Type B pancreatic cell (in vitro differentiated cells): ENCODE measurements around the gene TSHZ2. TPM values are rescaled to one million over a fixed set of nuclear protein-coding genes. Genes with fewer than 3 reads are reported as not detected.

Experiments used
- DNase-seq: peaks from one replicate; pipeline ENCODE4 v3.0.0; 2021; ENCODE audit warnings: mixed read lengths; ENCODE audit not compliant: unreplicated experiment; ENCODE audit errors: extremely low spot score
- H3K27ac Mint-ChIP-seq: 2 replicates; pipeline ENCODE4 v1.8.0; 2021; ENCODE audit warnings: mild to moderate bottlenecking, mixed read lengths
- H3K27me3 Mint-ChIP-seq: 2 replicates; pipeline ENCODE4 v1.8.0; 2021; ENCODE audit warnings: mixed read lengths
- H3K36me3 Mint-ChIP-seq: 2 replicates; pipeline ENCODE4 v1.8.0; 2021; ENCODE audit warnings: mixed read lengths
- H3K4me1 Mint-ChIP-seq: one replicate; pipeline ENCODE4 v1.8.0; 2021; ENCODE audit warnings: mixed read lengths; ENCODE audit not compliant: unreplicated experiment
- H3K4me3 Mint-ChIP-seq: 2 replicates; pipeline ENCODE4 v1.8.0; 2021; ENCODE audit warnings: mild to moderate bottlenecking, mixed read lengths
- H3K9me3 Mint-ChIP-seq: 2 replicates; pipeline ENCODE4 v1.8.0; 2021; ENCODE audit warnings: mixed read lengths
- total RNA-seq: library from RNA; stranded (reverse); gene quantifications from 2 replicates; pipeline ENCODE4 v1.2.1, GENCODE V29; 2021; ENCODE audit warnings: low replicate concordance
- TF ChIP-seq, protein P1 (sequence below): fragments of 200-600 bp; sonication (generic); conservative IDR thresholded peaks from 2 replicates; pipeline ENCODE4 v1.5.0; 2021; ENCODE audit warnings: antibody characterized with exemption, mild to moderate bottlenecking

TSHZ2 gene
- total RNA-seq, 1 donor from 2014 or later: 45.5 TPM

GRCh38 chr20:53439616-53440015 is 467.5 kb downstream of the TSHZ2 start:
- no peak for DNase-seq
- peaks cover 16% of the 10 kb centered on the region for H3K36me3 Mint-ChIP-seq
- no peaks in the 10 kb centered on the region for H3K27me3 Mint-ChIP-seq
- no peak overlapping the region for H3K27ac Mint-ChIP-seq
- no peak overlapping the region for H3K4me3 Mint-ChIP-seq
- TF ChIP-seq, protein P1, sequence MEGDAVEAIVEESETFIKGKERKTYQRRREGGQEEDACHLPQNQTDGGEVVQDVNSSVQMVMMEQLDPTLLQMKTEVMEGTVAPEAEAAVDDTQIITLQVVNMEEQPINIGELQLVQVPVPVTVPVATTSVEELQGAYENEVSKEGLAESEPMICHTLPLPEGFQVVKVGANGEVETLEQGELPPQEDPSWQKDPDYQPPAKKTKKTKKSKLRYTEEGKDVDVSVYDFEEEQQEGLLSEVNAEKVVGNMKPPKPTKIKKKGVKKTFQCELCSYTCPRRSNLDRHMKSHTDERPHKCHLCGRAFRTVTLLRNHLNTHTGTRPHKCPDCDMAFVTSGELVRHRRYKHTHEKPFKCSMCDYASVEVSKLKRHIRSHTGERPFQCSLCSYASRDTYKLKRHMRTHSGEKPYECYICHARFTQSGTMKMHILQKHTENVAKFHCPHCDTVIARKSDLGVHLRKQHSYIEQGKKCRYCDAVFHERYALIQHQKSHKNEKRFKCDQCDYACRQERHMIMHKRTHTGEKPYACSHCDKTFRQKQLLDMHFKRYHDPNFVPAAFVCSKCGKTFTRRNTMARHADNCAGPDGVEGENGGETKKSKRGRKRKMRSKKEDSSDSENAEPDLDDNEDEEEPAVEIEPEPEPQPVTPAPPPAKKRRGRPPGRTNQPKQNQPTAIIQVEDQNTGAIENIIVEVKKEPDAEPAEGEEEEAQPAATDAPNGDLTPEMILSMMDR: no peak
- H3K4me1 Mint-ChIP-seq: peaks cover 19% of the 10 kb centered on the region
- H3K9me3 Mint-ChIP-seq: no peaks in the 10 kb centered on the region

DNA sequence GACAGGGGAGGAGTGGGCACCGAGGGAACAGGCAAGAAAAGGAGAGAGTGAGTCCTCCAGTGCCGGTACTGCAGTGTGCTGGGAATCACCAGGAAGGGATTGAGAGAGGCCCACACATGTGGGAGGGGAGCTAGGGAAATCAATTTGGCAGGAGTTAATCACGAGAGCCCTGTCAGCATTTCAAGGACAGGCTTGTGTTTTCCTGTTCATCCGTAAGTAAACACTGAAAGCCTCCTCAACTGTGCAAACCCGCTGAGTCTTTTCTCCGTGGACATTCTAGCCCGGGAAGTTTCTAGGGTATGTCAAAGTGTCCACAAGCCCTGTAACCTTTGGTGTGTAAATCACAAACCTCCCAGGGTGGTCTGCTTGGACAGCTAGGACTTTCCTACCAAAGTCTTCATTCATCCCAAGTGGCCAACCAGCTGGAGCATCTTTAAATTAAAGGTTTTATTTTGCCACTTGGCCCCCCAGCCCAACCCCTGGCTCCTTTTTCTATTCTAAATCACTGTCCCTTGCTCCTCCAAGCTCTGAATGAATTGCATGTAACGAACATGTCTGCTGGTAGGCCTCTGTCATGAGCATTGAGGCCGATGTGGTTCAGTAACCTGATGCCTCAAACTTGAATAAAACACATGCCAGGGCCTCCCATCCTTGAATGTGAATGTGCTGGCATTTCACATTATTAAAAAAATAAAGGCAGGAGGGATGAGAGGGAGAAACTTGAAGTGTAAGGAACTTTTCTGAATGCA is 472.4 kb downstream of the TSHZ2 start:
- Mint-ChIP-seq H3K4me1 (peaks cover 24% of the 10 kb centered on the region), H3K27ac (no peak overlapping the region), H3K9me3 (peaks cover 22% of the 10 kb centered on the region)

DNA sequence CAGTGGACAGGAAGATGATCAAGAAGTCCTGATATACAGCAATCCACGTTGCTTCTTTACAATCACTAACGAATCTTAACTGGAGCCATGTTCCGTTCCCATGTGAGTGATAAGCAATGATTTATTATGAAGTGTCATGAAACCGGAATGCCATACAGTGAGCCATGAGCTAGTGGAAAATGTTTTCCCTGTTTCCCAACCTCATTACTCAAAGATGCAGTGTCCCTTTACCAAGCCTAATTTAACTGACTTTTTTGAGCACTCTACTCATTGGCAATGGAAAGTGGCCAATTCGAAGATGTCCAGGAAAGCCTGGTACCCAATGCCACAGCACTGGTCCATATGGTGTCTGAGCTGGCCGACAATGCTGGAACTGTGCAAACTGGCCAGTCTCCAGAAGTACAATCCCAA is 473.2 kb downstream of the TSHZ2 start:
- Mint-ChIP-seq H3K27ac (no peak overlapping the region), H3K4me1 (peaks cover 19% of the 10 kb centered on the region), H3K27me3 (no peaks in the 10 kb centered on the region), H3K9me3 (peaks cover 29% of the 10 kb centered on the region), H3K4me3 (no peak overlapping the region), H3K36me3 (peaks cover 37% of the 10 kb centered on the region)
- DNase-seq: no peak
- TF ChIP-seq, protein P1: no peak

More for the DNA sequence above, 472.4 kb downstream of the TSHZ2 start:
- Mint-ChIP-seq H3K27me3 (no peaks in the 10 kb centered on the region), H3K36me3 (peaks cover 37% of the 10 kb centered on the region), H3K4me3 (peak overlapping the region; percentile 41)
- no peak for DNase-seq
- TF ChIP-seq, protein P1: no peak

DNA sequence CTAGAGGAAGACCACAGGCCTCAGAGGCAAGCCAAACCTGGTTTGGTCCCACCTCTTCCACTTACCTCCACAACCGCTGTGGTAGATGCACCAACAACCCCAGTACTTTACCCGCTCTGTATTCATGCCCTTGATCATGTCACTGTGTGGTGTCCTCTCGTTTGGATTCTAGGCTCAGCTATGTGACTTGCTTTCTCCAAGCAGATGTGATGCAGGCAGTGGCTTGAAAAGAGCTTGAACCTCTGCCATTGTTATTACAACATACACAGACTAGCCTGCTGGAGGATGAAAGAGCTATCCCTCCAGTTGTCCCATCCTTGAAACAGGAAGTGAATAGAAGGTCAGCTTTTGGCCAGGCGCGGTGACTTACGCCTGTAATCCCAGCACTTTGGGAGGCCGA is 473.8 kb downstream of the TSHZ2 start:
- Mint-ChIP-seq H3K27me3 (no peaks in the 10 kb centered on the region), H3K27ac (no peak overlapping the region), H3K36me3 (peaks cover 39% of the 10 kb centered on the region), H3K9me3 (peaks cover 29% of the 10 kb centered on the region), H3K4me1 (peaks cover 19% of the 10 kb centered on the region), H3K4me3 (no peak overlapping the region)
- no peak for DNase-seq
- TF ChIP-seq, protein P1: no peak

DNA sequence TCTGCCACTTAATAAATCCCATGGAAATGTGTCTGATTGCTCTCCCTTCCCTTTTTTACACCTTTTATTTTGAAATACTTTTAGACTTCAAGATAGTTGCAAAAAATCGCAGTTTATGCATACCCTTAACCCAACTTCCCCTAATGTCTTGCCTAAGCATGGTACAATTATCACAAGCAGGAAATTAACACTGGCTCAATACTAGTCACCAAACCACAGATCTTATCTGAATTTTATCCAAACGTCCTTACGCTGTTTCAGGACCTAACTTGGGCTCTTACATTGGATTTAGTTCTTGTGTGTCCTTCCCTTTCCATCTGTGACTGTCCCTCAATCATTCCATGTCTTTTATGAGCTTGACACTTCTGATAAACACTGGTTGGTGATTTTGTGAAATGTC is 475.2 kb downstream of the TSHZ2 start:
- TF ChIP-seq, protein P1: no peak
- Mint-ChIP-seq H3K27ac (no peak overlapping the region), H3K4me1 (peaks cover 19% of the 10 kb centered on the region), H3K27me3 (no peaks in the 10 kb centered on the region), H3K36me3 (peaks cover 47% of the 10 kb centered on the region), H3K4me3 (no peak overlapping the region), H3K9me3 (peaks cover 29% of the 10 kb centered on the region)
- no peak for DNase-seq
